HG02610 (cell line): ENCODE data around the gene TMEM218.

ENCODE experiments used
- ATAC-seq: cut with Tn5 transposase; IDR thresholded peaks from one replicate; pipeline ENCODE4 v1.9.1; 2021; ENCODE audit warnings: mild to moderate bottlenecking, moderate library complexity; ENCODE audit not compliant: unreplicated experiment

TMEM218 gene

DNA sequence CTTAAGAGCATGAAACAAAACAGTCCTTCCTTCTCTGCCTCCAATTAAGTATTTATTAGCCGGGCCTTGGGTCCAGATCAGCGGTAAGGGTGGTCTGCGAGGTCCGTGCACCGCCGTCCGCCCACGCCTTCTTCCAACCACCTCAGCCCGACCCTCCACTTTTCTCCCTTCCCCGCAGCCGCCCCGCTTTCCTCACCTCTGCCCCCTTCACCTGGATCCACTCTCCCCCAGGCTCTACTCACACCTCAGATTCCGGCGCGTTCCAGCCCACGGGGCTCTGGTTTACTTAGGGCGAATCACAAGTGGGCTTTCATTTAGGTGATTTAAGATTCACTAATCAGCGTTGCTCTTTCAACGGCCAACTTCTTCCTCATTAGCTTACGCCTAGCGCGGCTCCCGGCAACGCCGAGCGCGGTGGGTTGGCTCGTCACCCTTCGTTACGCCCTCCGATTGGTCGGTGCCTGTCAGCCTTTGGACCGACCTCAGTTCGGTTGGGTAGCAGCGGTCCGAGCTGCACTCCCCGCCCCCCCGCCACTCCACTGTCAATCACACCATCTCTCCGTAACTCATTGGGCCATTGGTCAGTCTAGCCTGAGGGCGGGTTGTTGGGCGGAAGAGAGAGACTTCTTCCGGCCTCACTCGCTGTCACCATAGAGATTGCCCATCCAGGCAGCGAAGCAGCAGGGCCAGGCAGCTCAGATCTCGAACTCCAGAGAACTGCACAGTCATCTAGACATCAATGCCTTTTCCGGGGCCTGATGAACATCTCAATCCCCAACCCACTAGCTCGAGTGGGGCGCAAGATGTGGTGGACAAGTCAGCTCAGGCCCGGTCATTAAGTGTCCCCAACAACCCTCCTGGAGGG is at the start of gene TMEM218:
Gene TMEM218, minus strand, starts transcription at position 284 of the 865 bp plus-strand sequence. CDS start 9,385 bp downstream, outside the sequence.
- ATAC-seq = peak; percentile 97

DNA sequence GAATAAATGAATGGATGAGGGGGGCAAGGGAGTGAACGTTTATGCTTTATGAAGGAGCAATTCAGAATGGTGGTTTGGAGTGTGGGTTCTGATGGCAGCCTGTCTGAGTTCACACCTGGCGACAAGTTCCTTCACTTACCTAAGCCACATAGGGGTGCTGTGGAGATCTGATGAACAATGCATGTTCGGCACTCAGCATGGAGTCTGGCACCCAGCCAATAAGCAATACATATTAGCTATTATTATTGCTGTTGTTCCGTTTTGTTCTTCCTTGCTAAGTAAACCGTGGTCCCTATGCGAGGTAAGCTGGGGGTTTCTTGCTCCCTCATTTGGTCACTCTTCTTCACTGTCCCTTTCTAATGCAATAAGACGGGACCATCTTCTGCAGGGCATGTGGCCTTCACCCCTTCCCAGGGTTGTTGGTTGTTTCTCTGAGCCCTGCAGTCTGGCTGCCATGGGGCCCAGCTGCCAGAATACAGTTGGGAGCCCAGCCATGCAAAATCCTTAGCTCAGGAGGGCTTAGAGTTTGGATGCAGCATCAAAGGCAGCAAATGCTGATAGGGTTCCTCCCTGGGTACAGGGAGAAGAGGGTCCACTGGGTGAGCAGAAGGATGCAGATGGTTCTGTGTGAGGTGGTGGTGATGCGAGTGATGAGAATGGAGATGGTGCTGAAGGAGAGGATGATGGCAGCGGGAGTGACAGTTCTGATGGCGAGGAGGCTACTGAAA is 46.7 kb upstream of the TMEM218 start:
- no peak for ATAC-seq

DNA sequence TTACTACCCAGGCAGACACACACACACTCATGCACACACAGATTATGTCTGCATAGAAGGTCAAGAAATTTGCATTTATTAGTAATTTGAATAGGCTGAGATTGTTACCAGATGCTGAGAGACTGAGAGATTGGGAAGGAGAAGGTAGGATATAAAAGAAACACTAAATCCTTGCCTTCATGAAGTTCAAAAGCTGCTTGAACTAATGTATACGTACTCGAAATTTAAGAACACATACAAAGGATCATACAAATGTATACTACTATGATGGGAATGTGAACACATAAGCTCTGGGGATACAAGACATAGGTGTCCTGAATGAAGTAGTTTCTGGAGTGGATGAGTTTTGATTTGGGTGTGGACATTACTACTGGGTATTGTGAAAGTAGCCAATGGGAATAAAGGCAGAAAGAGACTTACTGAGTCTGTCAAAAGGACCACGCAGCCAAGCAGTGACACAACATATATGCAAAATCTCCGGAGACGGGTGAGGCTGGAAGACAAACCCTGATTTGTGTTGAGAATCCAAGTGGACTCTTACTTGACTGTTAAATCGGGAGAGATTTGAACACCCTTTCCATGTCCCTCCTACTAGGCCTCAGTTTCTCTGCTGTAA is 45.8 kb upstream of the TMEM218 start:
- no peak for ATAC-seq

DNA sequence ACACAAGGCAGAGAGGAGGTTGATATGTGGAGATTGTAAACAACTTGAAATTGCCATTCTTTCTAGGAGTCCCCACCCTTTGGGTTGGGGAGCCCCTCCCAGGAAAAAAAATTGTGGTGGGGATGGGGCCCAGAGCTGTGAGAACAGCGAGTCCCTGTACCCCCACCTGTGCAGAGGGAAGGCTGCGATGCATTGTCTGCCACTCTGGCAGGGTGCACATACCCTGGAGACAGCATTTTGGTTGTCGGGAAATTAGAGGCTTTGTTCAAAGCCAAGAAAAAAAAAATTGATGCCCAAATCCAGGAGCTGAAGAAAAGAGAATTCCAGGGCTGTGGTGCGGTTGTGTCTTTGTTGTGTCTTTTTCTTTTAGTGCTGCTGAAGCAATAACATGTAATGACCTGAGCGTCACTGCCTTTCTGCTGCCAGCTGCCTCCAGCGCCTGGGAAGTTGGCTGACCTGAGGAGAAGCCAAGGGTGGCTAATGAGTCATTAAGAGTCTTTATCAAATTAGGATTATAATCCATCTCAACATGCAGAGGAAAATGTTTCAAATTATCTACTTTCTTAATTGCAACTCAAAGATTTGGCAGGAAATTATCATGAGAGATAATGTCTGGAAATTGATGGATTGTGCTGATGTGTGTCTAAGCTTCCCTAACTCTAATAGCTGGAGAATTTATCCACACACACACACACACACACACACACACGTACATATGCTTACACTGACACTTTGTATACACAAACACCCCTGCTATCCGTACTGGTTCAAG is 45.1 kb upstream of the TMEM218 start:
- no peak for ATAC-seq

DNA sequence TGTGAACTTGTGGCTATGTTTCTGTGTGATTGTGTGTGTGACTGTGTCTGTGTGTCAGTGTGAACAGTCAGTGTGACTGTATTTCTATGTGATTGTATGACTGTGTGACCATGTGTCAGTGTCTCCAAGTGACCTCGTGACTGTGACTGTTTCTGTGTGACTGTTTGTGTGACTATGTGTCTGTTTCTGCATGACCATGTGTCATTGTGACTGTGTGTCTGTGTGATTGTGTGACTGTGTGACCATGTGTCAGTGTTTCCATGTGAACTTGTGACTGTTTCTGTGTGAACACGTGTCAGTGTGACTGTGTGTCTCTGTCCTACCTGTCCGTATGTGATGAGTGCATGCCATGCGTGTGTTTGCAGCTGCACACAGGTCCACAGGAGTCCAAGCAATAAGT is 44.3 kb upstream of the TMEM218 start:
- ATAC-seq = no peak

DNA sequence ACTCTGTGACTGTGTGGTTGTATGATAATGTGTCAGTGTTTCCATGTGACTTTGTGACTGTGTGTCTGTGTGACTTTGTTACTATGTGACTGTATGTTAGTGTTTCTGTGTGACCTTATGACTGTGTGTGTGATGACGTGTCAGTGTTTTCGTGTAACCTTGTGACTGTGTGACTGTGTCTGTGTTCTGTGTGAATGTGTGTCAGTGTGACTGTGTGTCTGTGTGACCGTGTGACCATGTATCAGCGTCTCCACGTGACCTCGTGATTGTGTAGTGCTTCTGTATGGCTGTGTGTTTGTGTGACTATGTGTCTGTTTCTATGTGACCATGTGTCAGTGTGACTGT is 43.6 kb upstream of the TMEM218 start:
- ATAC-seq = no peak

DNA sequence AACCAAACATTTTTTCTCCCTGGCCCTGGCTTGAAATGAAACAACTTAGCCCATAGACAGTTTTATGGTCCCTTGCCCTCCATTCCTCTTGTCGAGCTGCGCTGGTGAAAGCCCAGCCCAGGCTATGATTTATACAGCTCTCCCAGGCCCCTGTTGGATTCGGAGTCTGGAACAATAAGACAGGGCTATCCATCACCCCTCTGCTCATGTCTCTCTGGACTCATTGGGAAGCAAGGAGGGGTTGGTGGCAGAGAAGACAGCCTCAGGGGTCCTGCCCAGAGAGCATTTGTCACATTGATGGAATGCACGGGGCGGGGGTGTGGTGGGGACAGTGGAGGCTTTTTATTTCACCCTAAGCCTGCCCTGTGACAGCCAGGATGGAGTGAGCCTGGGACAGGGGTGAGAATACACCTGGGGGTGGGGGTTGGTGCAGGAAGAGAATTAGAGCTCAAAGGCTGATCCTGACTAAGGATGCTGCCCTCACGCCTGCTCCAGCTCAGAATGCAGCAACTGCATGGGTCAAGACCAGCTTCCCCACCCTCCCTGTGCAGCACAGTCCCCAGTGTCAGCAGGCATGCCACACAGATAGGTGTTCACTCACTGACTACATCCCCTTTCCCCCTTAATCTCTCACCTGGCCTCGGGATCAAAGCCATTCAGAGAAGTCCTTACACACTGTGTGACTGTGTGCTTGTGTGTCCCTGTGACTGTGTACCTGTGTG is 43.1 kb upstream of the TMEM218 start:
- no peak for ATAC-seq

DNA sequence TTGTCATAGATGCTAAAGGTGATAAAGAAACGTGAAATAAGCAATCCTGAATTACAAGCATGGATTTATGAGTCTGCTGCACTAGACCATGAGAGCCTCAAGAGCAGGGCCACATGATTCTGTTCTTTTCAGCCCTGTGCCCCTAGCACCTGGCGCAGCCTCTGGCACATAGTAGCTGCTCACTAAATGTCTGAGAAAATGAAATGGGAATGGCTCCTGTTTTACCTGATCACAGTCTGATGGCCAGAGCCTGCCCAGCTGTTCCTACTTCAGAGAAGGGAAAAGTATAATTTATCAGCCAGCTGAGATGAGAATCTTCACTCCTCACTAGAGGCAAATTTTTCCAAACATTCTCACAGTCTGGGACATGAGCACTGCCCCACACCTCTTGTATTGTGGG is 42.4 kb upstream of the TMEM218 start:
- ATAC-seq = no peak

DNA sequence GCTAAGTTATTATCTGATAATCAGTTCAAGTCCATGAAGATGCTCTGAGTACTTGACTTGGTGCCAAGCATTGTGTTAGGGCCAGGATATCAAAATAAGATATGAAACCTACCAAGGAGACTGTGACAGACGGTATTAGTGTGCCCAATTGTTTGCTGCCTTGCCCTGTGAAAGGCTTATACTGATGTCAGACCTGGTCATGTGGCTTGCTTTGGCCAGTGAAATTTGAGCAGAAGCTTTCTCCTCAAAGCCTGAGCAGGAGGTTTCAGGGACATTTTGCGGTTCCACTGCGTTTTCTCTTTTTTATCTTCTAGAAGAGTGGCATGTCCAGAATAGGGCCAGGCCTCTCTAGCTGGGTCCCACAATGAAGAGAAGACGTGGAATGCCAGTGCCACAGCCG is 37.3 kb upstream of the TMEM218 start:
- no peak for ATAC-seq

DNA sequence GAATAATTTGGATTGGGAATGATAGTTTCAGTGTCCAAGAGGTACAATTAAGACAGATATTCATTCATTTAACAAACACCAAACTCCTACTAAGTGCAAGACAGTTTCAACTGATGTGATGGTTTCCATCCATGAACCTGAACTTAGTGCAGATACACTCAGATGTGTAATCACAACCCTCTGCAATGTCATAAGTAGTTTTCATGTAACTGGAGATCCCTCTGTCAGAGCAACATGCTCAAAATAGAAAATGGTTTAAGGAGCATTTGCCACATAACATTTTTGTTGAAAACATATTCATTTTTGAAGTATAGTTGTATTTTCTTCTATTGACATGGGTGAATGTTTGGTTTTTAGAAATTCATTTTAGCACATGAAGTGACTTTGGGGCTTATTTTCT is 36.6 kb upstream of the TMEM218 start:
- no peak for ATAC-seq

DNA sequence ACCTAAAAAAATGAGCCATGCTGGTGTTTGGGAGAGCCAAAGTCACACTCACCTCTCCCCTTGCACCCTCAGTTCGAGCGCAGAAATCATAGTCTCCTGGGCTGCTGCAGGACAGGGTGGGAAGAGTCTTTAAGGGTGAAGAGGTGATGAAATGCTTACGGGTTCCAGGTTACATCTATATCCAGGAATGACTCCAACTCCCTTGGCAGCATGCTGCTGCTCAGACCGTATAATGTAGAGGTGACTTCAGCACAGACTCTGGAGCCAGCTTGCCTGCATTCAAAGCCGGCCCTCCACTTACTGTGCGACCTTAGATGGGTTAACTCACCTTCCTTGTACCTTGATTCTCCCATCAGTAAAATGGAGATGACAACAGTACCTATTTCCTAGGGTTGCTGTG is 35.9 kb upstream of the TMEM218 start:
- no peak for ATAC-seq

DNA sequence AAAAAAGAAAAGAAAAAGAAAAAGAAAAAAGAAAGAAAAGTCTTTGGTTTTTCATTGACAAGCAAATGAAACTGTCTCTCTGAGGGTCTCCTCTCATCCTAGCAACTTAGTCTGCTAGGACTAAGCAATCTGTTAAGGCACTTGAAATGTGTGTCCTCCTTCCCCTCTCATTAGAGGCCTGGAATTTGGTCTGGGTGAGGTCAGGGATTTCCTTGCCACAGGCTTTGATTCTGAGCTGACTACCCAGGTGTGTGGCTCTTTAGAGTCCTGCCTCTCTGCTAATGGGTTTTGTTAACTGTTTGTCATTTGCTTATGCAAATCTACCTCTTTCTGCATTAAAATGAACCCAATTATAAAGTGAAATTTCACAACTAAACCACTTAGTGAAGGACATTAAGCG is 34.8 kb upstream of the TMEM218 start:
- no peak for ATAC-seq

DNA sequence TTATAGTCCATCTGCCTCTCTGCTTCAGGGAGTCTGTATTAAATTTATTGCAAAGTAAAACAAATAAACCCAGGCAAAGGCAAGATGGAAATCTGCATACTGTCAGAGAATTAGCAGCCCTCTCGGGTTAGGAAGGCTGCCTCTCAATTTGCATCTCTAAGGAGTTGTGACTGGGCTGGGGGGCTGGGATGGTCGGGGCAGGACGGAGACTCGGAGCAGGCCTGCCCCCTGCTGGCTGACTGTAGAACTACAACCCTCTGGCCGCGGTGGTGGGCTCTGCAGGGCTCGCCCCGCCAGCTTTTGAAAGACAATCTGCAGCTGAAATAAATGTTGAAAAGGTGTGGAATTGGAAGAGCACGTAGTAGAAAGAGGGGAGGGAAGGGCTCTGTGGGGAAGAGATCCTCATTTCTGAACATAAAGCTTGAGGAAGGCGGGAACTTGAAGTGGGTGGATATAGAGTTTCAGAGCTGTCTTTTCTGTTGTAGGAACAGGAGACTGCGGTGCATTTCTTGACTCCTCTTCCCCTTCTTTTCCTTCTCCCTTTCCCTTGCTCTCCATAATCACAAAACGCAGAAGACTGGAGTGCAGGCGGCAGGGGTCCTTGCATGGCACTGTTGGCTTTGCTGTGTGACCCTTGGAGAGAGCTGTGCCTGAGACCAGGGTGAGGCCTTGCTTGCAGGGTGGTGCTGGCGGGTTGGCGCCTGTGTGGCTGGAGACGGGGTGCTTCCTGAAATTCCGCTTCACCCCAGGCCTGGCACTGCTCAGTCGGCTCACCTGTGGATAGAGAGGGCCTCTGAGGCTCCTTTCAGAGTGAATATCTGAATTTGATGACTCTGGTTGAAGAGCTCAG is 30.5 kb upstream of the TMEM218 start:
- peak; percentile 67 for ATAC-seq

DNA sequence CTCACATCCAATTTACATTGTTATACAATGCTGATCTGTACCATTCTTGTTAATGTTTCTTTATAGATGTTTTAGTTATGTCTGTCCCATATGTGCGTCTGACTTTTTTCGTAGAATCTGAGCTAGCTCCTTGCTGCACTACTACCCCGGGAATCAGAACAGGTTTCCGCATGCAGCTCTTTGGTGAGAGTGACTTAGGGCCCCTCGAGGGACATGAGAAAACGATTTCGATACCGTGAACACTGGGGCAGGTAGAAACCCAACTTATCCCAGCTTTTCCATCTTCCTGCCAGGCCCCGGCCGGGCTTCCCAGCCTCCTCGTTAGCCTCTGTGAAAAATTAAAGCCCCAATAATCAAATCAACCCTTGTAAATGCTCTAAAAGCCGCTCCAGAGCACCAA is 29.8 kb upstream of the TMEM218 start:
- ATAC-seq = no peak

DNA sequence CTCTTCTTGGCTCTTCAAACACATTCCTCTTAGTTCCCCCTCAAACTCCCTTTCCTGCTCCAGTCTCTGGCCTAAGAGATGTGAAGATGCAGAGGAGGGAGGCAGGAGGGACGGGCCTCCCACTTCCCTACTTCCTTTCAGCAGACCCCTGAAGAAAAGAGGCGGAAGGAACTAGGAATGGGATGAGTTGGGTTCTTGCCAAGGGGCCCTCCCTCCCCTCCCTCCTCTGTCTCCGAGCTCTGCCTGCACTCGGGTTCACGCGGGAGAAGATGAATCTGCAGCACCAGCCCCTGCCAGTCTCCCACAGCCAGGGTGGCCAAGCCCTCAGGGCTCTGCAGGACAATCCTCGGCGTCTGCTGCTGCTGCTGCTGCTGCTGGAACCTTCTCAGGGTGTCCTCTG is 28.8 kb upstream of the TMEM218 start:
- ATAC-seq = no peak

DNA sequence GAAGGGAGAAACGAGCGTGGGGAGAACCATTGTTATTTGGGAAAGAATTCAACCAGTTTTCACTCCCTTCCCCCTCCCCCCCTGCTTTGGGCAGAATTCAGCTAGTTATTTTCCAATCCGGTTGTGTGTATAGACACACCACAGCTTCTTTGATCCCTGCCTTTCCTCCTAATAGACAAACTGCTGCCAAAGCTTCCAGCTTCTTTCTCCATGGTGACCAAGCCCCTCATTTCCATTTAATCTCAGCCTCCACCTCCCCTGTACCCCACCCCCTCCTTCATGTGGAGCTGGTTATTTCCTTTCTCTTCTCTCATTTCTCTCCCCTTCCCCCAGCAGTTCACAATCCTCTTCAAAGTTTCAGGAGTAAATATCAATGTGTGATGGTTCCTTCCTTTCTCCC is 28.4 kb upstream of the TMEM218 start:
- ATAC-seq = no peak

DNA sequence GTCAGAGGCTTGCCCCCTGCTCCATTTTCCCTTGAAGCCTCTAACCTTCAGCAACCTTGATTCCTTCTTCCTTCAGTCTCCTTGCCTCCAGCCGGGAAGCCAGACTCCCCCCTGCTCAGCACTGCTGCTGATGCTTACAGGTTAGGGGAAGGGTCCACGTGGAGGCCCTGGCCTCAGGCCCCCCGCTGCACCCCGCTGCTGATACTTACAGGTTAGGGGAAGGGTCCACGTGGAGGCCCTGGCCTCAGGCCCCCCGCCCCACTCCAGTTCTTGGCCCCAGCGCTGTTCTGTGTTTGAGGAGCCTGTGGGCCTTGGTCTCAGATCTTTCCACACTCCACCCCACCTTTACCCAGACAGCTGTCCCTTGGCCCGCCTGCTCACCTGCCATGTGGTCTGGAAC is 27.5 kb upstream of the TMEM218 start:
- ATAC-seq = no peak

DNA sequence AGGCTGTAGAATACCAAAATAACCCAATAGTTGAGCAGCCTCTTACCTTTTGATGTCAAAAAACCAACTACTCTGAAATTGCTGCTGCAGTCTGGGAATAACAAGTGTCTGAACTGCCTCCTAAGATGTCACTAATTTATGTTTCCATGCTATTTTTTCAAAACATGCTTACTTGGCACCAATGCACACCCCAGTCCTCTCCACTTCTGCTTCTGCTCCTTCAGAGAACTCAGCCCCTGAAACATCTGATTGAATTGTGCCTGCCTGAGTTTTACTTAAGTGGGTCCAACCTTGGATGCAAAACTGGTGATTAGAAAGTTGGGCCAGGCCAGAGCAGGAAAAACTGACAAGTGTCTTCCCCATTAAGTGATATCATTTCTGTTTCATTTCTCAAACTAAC is 24.6 kb upstream of the TMEM218 start:
- no peak for ATAC-seq

DNA sequence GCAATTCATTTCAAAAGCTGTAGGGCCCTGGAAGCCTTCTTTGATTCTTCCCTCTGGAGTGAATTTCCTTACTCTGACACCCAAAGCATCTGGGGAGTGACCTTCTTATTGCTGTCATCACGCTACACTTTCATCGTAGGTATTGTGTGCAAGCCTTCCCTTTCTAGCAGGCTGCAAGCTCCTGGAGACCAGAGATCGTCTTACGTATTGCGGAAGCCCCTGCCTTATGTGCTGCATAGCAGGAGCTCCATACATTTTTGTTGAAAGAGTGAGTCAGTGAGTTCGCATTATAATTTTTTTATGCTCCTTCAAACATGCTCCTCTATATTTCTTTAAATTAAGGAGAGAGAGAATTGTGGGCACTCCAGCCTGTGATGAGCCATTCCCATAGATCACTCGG is 21.2 kb upstream of the TMEM218 start:
- no peak for ATAC-seq

DNA sequence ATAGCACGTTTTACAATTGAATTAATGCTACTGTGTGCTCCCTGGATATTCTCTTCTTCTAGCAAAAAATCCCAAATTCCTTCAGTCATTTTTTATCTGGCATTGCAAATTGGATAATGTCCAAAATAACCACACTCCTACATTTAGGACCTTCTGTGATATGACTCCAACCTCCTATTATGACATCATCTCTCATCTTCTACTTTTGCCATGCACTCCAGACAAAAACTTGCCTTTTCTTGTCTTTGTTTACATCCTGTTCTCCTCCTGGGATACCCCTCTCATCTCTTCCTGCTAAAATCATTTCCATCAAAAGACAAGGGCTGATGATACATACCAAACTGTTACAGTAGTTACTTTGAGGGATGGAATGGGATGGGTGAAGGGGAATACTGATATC is 20.6 kb upstream of the TMEM218 start:
- no peak for ATAC-seq
